ENCODE measurements around the gene GRPR.
"Not testable (repeated sequence)": the region's sequence is repeated elsewhere in the genome, so short reads cannot be mapped to it uniquely, and the experiment has no call there.

GRPR gene

GRCh38 chrX:16177260-16177659, 53.9 kb downstream of the GRPR start:
- DNase-seq (ENCODE audit: low read depth) = no peak

GRCh38 chrX:16183843-16184242, 60.5 kb downstream of the GRPR start:
- not testable (repeated sequence) for DNase-seq (ENCODE audit: low read depth)

GRCh38 chrX:16185725-16186136, 62.4 kb downstream of the GRPR start:
- peak; percentile 53 for DNase-seq (ENCODE audit: low read depth)

GRCh38 chrX:16186380-16187007, 63.1 kb downstream of the GRPR start:
- DNase-seq (ENCODE audit: low read depth) = no peak

GRCh38 chrX:16187024-16187760, 63.8 kb downstream of the GRPR start:
- no peak for DNase-seq (ENCODE audit: low read depth)

- DNase-seq (ENCODE audit: low read depth) = no peak
These were observed 65.3 kb downstream of the GRPR start for GRCh38 chrX:16188687-16189086.

- DNase-seq (ENCODE audit: low read depth) = no peak
These were observed 68.2 kb downstream of the GRPR start for GRCh38 chrX:16191605-16192004.

- no peak for DNase-seq (ENCODE audit: low read depth)
These were observed 73.5 kb downstream of the GRPR start for GRCh38 chrX:16196829-16197228.

GRCh38 chrX:16199343-16199742, 76.0 kb downstream of the GRPR start:
- DNase-seq (ENCODE audit: low read depth) = no peak

GRCh38 chrX:16202943-16203342, 79.6 kb downstream of the GRPR start:
- no peak for DNase-seq (ENCODE audit: low read depth)

All from non-pigmented ciliary epithelial cell (primary cell).